Tibial artery (tissue), 4 donors: ENCODE measurements around the gene DEDD2.

ENCODE experiments used
- DNase-seq, 2 donors: peaks; one replicate each; pipeline ENCODE4 v3.0.0-alpha.2; 2019
- H3K27ac ChIP-seq, 2 donors: fragments of 200-600 bp; sonication (generic) in 1 of 2; 1 replicate in 1 of 2; 2 replicates in 1 of 2; pipeline ENCODE4 v1.5.1; 2018 to 2019; ENCODE audit warnings: mild to moderate bottlenecking in 1 of 2
- H3K27me3 ChIP-seq, 2 donors: fragments of 200-600 bp; sonication (generic) in 1 of 2; one replicate each; pipeline versions ENCODE4 v1.5.1 to v1.6.0; 2016 to 2019
- H3K36me3 ChIP-seq, 3 donors: fragments of 200-600 bp; sonication (generic) in 2 of 3; one replicate each; pipeline ENCODE4 v1.5.1; 2016 to 2019; ENCODE audit warnings: mild to moderate bottlenecking in 2 of 3
- H3K4me1 ChIP-seq, 4 donors: fragments of 200-600 bp; sonication (generic) in 2 of 4; 1 replicate in 3 of 4; 2 replicates in 1 of 4; pipeline ENCODE4 v1.5.1; 2016 to 2019
- H3K4me3 ChIP-seq, 2 donors: fragments of 200-600 bp; sonication (generic) in 1 of 2; 1 replicate in 1 of 2; 2 replicates in 1 of 2; pipeline ENCODE4 v1.5.1; 2018 to 2019; ENCODE audit warnings: mild to moderate bottlenecking in 2 of 2
- H3K9me3 ChIP-seq, 3 donors: fragments of 200-600 bp; sonication (generic) in 1 of 3; one replicate each; pipeline ENCODE4 v1.5.1; 2016 to 2019
- CTCF ChIP-seq, 2 experiments: fragments of 200-600 bp in 1 of 2; fragments of 450-650 bp in 1 of 2; IDR thresholded peaks; one replicate each; pipeline ENCODE4 v1.5.1; 2017 to 2019; ENCODE audit warnings: antibody characterized with exemption in 2 of 2, mild to moderate bottlenecking in 1 of 2, moderate library complexity in 1 of 2
- intact Hi-C: fragments of 100-400 bp; cut with DNase I; formaldehyde crosslinking; loops from one replicate; pipeline ENCODE4 v1.15.0; 2023; ENCODE audit warnings: low total_unique reads

The DEDD2 gene

DNA sequence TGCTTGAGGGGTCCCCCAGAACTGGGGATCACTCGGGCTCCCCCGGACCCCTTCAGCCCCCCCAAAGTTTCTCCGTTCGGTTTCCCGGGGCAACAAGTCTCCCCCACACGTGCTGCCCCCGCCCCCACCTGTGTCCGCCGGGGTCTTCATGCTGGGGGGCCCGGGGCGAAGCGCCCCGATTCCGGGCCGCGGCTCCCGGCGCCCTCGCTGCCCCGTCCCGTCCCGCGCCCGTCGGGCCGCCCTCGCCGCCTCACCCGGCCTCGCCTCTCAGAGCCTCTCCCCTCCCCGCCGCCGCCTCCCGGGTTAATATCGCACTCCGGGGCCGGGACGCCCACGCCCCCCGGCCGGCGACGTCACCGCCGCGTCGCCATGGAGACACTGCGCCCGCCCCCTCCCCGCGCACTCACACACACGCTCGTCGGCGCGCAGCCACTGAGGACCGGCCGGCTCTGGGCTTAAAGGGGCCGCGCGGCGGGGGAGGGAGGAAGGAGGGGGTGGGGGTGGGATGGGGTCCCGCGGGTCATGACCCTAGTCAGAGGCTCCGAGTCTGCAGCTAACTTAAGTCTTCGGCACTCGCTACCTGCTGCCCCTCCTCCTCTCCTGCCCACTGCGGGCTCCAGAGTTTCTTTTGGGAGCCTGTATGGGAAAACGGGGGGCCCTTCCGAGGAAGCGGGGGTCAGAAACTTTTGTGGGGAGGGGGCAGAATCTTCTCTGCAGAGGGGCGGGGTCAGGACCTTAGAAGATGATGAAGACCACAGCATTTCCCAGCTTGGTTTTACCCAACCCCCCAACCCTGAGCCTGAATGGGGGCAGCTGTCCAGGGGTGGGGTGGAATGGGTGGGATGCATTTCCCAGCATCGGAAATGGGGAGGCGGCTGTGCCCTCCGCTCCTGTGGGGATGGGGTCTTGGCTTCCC, 37.6 kb upstream of the DEDD2 start, which contains the start of gene ERF:
Gene ERF, minus strand, starts transcription at position 279 of the 916 bp plus-strand sequence. Its CDS starts 129 bp downstream, at position 150.
- Histone ChIP-seq H3K27me3 (no peaks in the 10 kb centered on the region), H3K36me3 (peaks cover 0 to 3% (median 2%) of the 10 kb centered on the region in 3 donors), H3K9me3 (no peaks in the 10 kb centered on the region), H3K4me3 (peak within 1 kb of the TSS; percentile 85 to 97), H3K27ac (peak within 1 kb of the TSS; percentile 99), H3K4me1 (peaks cover 0 to 43% (median 39%) of the 10 kb centered on the region in 4 donors)
- TF ChIP-seq CTCF (IDR thresholded peaks at IDR 0.05): peak in 1 of 2 experiments; percentile 11
- intact Hi-C loops: loop anchor here (1.0 kb wide), 1 partner anchor 13 kb away; no protein-coding TSS in a partner anchor
- peak; percentile 94 to 97 for DNase-seq

- Histone ChIP-seq H3K27ac (peak overlapping the region; percentile 99), H3K27me3 (no peaks in the 10 kb centered on the region), H3K36me3 (peaks cover 0 to 12% (median 9%) of the 10 kb centered on the region in 3 donors), H3K9me3 (no peaks in the 10 kb centered on the region), H3K4me3 (peak overlapping the region; percentile 85 to 97), H3K4me1 (peaks cover 0 to 51% (median 45%) of the 10 kb centered on the region in 4 donors)
- TF ChIP-seq CTCF (IDR thresholded peaks at IDR 0.05): no peak
- intact Hi-C loops: loop anchor here (1.0 kb wide), 1 partner anchor 14 kb away; no protein-coding TSS in a partner anchor
- DNase-seq: peak; percentile 74 to 89
These were observed 36.8 kb upstream of the DEDD2 start for GRCh38 chr19:42254089-42254849.

DNA sequence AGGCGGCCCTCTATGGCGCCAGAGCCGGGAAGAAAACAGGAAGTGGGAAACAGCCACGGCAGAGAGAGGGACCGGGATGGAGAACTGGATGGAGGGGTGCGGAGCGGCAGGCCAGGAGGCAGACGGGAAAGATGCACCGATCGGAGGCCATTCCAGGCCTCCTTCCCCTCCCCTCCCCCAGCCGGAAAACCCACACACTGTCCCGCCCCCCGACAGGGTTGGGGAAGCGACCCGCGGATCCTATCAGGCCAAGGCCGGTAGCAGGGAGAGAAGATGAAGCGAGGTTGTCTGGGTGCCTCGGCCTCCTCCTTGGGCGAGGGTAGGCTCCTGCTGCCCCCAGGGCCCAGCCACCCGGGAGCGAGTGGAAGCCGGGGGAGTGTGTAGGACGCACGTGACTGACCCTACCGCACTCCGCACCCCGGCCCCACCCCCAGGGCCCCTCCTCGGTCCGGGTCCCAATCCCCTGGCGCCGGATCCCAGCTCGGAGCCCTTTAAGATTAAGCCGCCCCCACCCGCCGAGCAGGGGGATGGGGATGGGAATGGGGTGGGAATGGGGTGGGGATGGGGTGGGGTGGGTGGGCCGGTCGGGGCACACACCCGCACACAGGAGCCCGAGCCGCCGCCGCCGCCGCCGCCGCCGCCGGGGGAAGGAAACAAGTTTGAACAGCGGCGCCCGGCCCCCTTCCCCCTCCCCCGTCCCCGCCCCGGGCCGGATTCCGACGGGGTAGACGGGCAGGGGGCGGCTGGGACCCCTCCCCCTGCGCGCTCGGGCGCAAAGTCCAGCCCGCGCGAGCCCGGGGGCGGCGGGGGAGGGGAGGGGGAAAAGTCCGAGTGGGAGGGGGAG, 36.0 kb upstream of the DEDD2 start:
- peaks cover 0 to 58% (median 45%) of the 10 kb centered on the region in 4 donors for H3K4me1 ChIP-seq
- intact Hi-C loops: loop anchor here (1.0 kb wide), 1 partner anchor 15 kb away; no protein-coding TSS in a partner anchor
- TF ChIP-seq CTCF (IDR thresholded peaks at IDR 0.05): no peak
- H3K36me3 ChIP-seq: peaks cover 0 to 20% (median 17%) of the 10 kb centered on the region in 3 donors
- DNase-seq: peak; percentile 65 to 86
- no peaks in the 10 kb centered on the region for H3K9me3 ChIP-seq
- H3K4me3 ChIP-seq: peak overlapping the region; percentile 85 to 97
- no peaks in the 10 kb centered on the region for H3K27me3 ChIP-seq
- H3K27ac ChIP-seq: peak overlapping the region; percentile 99

GRCh38 chr19:42252365-42253244, 35.1 kb upstream of the DEDD2 start:
- H3K27ac ChIP-seq: peak overlapping the region; percentile 99
- DNase-seq: peak; percentile 70 to 86
- H3K4me3 ChIP-seq: peak overlapping the region; percentile 85 to 97
- H3K36me3 ChIP-seq: peaks cover 0 to 23% (median 21%) of the 10 kb centered on the region in 3 donors
- TF ChIP-seq CTCF (IDR thresholded peaks at IDR 0.05): no peak
- H3K27me3 ChIP-seq: no peaks in the 10 kb centered on the region
- no peaks in the 10 kb centered on the region for H3K9me3 ChIP-seq
- intact Hi-C loops: no loop called here
- peaks cover 0 to 60% (median 46%) of the 10 kb centered on the region in 4 donors for H3K4me1 ChIP-seq
